Activated naive CD8-positive, alpha-beta T cell treated with anti-CD3 and anti-CD28 coated beads, Interleukin-2, amount 50 U/mL, for 16 hours (primary cell): ENCODE measurements around the gene ARHGAP15.
"Not testable (repeated sequence)": the region's sequence is repeated elsewhere in the genome, so short reads cannot be mapped to it uniquely, and the experiment has no call there.

Experiments used
- DNase-seq: peaks from one replicate; pipeline ENCODE4 v3.0.0-alpha.2; 2020; ENCODE audit warnings: low read depth, low spot score

ARHGAP15 gene

GRCh38 chr2:143526498-143526897, 397.3 kb downstream of the ARHGAP15 start:
- no peak for DNase-seq

GRCh38 chr2:143528021-143528420, 398.8 kb downstream of the ARHGAP15 start:
- no peak for DNase-seq

- DNase-seq, result no peak
Measured at GRCh38 chr2:143529118-143529720, 400.0 kb downstream of the ARHGAP15 start.

GRCh38 chr2:143530758-143531157, 401.5 kb downstream of the ARHGAP15 start:
- DNase-seq, result no peak

GRCh38 chr2:143532061-143532460, 402.8 kb downstream of the ARHGAP15 start:
- DNase-seq, result no peak

GRCh38 chr2:143533846-143534245, 404.6 kb downstream of the ARHGAP15 start:
- DNase-seq, result no peak

- DNase-seq, result no peak
Measured at GRCh38 chr2:143535802-143536201, 406.6 kb downstream of the ARHGAP15 start.

GRCh38 chr2:143541899-143542298, 412.7 kb downstream of the ARHGAP15 start:
- DNase-seq, result not testable (repeated sequence)

GRCh38 chr2:143545059-143545948, 416.1 kb downstream of the ARHGAP15 start:
- no peak for DNase-seq

- no peak for DNase-seq
Measured at GRCh38 chr2:143545949-143546255, 416.7 kb downstream of the ARHGAP15 start.

GRCh38 chr2:143548032-143548431, 418.8 kb downstream of the ARHGAP15 start:
- no peak for DNase-seq

GRCh38 chr2:143550500-143550899, 421.3 kb downstream of the ARHGAP15 start:
- no peak for DNase-seq

- DNase-seq, result no peak
Measured at GRCh38 chr2:143551971-143552650, 422.9 kb downstream of the ARHGAP15 start.

GRCh38 chr2:143553261-143553660, 424.0 kb downstream of the ARHGAP15 start:
- no peak for DNase-seq

GRCh38 chr2:143558665-143559064, 429.4 kb downstream of the ARHGAP15 start:
- no peak for DNase-seq

- DNase-seq, result no peak
Measured at GRCh38 chr2:143559147-143559546, 429.9 kb downstream of the ARHGAP15 start.

- DNase-seq, result no peak
Measured at GRCh38 chr2:143560724-143561123, 431.5 kb downstream of the ARHGAP15 start.

GRCh38 chr2:143564419-143564818, 435.2 kb downstream of the ARHGAP15 start:
- no peak for DNase-seq

GRCh38 chr2:143571747-143572146, 442.5 kb downstream of the ARHGAP15 start:
- no peak for DNase-seq

- no peak for DNase-seq
Measured at GRCh38 chr2:143572421-143572820, 443.2 kb downstream of the ARHGAP15 start.

- DNase-seq, result no peak
Measured at GRCh38 chr2:143574069-143574468, 444.9 kb downstream of the ARHGAP15 start.

- DNase-seq, result no peak
Measured at GRCh38 chr2:143575340-143575739, 446.1 kb downstream of the ARHGAP15 start.

- DNase-seq, result no peak
Measured at GRCh38 chr2:143577489-143577888, 448.3 kb downstream of the ARHGAP15 start.
